Measurements from ENCODE around the gene CNPY1. TPM values are rescaled to one million over a fixed set of nuclear protein-coding genes. Genes with fewer than 3 reads are reported as not detected.

The CNPY1 gene
- total and polyA plus RNA-seq, 12 donors, result not detected

DNA sequence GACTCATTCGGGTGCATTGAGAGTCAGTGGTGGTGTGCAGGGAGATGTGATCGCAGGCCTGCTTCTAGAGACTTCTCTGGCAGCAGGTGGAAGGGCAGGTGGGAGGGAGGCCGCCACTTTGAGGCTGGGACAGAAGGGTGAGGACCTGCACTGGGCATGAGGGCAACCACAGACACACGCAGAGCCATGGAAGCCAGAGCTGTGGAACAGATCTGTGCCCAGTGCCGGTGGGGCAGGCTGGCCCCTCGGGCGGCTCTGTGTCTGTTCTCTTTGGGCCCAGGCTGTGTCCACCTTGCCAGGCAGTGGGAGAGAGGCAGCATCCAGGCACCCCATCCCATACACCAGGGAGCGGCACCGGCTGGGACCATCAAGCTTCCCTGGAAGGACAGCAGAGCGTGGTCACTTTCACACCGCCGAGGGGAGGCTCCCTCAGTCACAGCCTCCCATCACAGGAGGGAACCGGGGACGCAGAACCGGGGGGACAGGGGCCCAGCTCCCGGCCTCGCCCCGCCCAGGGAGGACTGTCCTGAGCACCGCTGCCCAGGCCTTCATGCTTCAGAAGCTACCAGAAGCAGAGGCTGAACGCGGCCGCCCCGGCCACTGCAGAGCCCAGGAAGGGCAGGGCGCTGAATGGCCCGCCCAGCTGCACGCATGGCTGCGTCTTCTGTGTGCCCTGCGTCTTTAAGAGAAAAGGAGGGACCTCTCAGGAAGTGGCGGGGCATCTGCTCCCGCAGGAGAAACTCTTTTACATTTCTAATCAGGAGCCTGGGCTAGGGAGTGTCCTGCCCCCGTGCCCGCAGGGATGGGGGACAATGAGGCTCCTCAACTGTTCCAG, 56.3 kb downstream of the CNPY1 start:
- DNase-seq, result no peak
- Histone ChIP-seq H3K9me3 (replicated peaks in 1 of 3) (no peaks in the 10 kb centered on the region), H3K4me3 (peak overlapping the region in 1 of 4 donors; percentile 26), H3K27ac (peak overlapping the region in 1 of 5 donors; percentile 27), H3K36me3 (replicated peaks in 1 of 2) (no peaks in the 10 kb centered on the region), H3K27me3 (peaks cover 24% of the 10 kb centered on the region), H3K4me1 (replicated peaks in 1 of 2) (no peaks in the 10 kb centered on the region)
- 40 to 46% (median 44%) methylated on average over 30 to 32 of the region's 32 CpGs for WGBS, 4 donors
- no peak for TF ChIP-seq POLR2A (IDR thresholded peaks at IDR 0.05)
- TF ChIP-seq, protein P1, sequence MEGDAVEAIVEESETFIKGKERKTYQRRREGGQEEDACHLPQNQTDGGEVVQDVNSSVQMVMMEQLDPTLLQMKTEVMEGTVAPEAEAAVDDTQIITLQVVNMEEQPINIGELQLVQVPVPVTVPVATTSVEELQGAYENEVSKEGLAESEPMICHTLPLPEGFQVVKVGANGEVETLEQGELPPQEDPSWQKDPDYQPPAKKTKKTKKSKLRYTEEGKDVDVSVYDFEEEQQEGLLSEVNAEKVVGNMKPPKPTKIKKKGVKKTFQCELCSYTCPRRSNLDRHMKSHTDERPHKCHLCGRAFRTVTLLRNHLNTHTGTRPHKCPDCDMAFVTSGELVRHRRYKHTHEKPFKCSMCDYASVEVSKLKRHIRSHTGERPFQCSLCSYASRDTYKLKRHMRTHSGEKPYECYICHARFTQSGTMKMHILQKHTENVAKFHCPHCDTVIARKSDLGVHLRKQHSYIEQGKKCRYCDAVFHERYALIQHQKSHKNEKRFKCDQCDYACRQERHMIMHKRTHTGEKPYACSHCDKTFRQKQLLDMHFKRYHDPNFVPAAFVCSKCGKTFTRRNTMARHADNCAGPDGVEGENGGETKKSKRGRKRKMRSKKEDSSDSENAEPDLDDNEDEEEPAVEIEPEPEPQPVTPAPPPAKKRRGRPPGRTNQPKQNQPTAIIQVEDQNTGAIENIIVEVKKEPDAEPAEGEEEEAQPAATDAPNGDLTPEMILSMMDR (IDR thresholded peaks at IDR 0.05), result no peak
- intact Hi-C loops (cut with DNase I), result no loop called here

DNA sequence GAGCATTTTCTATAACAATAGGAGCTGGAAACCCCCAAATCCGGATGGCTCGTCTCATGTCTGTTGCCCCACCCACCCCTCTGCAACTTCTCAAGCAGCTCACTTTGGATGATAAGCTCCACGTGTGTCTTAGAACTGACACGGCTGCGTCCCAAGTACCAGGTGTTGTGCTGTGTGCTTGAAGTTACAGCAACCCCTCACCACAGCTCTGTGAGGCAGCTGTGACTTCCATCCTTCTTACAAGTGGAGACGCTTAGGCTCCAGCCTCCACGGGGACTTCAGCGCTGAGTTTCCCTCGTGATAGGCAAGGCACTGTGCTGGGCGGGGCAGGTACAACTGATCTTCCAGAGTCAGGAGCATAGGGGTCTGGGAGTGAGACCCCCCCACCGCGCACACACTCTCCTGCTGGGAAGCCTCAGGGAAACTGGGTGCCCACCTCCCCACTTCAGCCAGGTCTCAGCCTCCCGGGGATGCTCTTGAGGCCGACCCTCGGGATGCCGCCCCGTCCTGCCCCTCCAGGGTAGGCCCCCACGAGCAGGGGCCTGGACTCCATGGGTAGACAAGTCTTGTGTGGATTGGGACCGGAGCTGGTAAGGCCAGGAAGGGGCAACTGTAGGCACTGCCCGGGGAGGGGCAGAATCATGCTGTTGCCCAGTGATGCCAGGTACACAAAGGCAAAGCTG, 57.1 kb downstream of the CNPY1 start:
- intact Hi-C loops (cut with DNase I), result no loop called here
- Histone ChIP-seq H3K27ac (no peak overlapping the region), H3K4me1 (replicated peaks in 1 of 2) (no peaks in the 10 kb centered on the region), H3K27me3 (peaks cover 24% of the 10 kb centered on the region), H3K9me3 (replicated peaks in 1 of 3) (no peaks in the 10 kb centered on the region), H3K36me3 (replicated peaks in 1 of 2) (no peaks in the 10 kb centered on the region), H3K4me3 (no peak overlapping the region)
- WGBS, 4 donors, result 65 to 77% (median 74%) methylated on average over 13 to 20 of the region's 20 CpGs
- DNase-seq, result no peak
- no peak for TF ChIP-seq POLR2A (IDR thresholded peaks at IDR 0.05)
- TF ChIP-seq, protein P1 (IDR thresholded peaks at IDR 0.05), result no peak

DNA sequence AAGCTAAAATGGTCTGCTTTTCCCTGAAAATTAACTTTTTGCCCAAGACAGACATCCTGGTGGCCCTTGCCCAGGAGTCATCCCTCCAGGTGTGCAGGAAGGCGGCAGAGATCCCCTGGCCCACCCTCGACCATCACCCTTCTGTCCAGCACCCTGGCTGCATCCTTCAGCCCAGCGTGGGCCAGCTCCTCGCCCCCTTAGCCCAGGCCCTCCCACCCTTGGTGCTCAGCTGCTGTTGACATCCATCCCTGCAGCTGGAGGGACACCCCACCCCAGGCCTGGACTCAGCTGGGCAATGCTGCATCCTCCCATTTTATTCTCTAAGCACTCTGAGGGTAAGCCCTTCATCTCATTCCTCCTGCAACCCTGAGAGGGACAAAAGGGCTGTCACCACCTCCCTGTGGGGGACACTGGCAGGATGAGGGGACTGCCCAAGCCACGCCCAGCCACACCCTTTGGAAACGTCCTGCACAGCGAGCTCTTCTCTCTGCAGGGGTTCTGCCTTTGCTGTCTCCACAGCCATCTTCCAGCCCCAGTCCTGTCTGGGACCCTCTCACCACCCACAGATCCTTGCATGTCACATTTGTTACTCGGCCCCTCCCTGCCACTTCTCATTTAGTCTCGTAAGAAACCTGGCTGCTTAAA, 57.8 kb downstream of the CNPY1 start:
- H3K9me3 ChIP-seq (replicated peaks in 1 of 3), result no peaks in the 10 kb centered on the region
- intact Hi-C loops (cut with DNase I), result no loop called here
- no peak for DNase-seq
- H3K4me3 ChIP-seq, result no peak overlapping the region
- no peaks in the 10 kb centered on the region for H3K4me1 ChIP-seq (replicated peaks in 1 of 2)
- peaks cover 27% of the 10 kb centered on the region for H3K27me3 ChIP-seq
- H3K27ac ChIP-seq, result no peak overlapping the region
- H3K36me3 ChIP-seq (replicated peaks in 1 of 2), result no peaks in the 10 kb centered on the region
- no peak for TF ChIP-seq POLR2A (IDR thresholded peaks at IDR 0.05)
- TF ChIP-seq, protein P1 (IDR thresholded peaks at IDR 0.05), result no peak
- WGBS, 4 donors, result 55 to 60% (median 58%) methylated on average over 8 to 9 of the region's 9 CpGs

Data from adrenal gland (tissue), 12 donors.